Neural progenitor cell (in vitro differentiated cells): ENCODE data around the gene RNLS. TPM values are rescaled to one million over a fixed set of nuclear protein-coding genes. Genes with fewer than 3 reads are reported as not detected.
A peak's percentile ranks its signal among the peaks of the same experiment; 100 is the strongest.

Source experiments
- DNase-seq: peaks from one replicate; pipeline ENCODE4 v3.0.0-alpha.2; 2016; ENCODE audit warnings: low spot score
- H2AFZ ChIP-seq: fragments of 200-600 bp; sonication (generic); replicated peaks from 2 replicates; pipeline ENCODE4 v1.6.1; 2016; ENCODE audit warnings: antibody characterized with exemption
- H3F3A ChIP-seq: fragments of 200-600 bp; sonication (generic); 2 replicates; pipeline ENCODE4 v1.6.1; 2016; ENCODE audit warnings: antibody characterized with exemption, low read depth
- H3K27ac ChIP-seq: fragments of 200-600 bp; sonication (generic); 2 replicates; pipeline ENCODE4 v1.5.1; 2016; ENCODE audit warnings: mild to moderate bottlenecking
- H3K27me3 ChIP-seq: fragments of 200-600 bp; sonication (generic); 2 replicates; pipeline ENCODE4 v1.6.1; 2016; ENCODE audit warnings: mild to moderate bottlenecking, moderate library complexity
- H3K36me3 ChIP-seq: fragments of 200-600 bp; sonication (generic); 2 replicates; pipeline ENCODE4 v1.5.1; 2016
- H3K4me1 ChIP-seq: fragments of 200-600 bp; sonication (generic); 2 replicates; pipeline ENCODE4 v1.6.1; 2016; ENCODE audit warnings: mixed run types
- H3K4me2 ChIP-seq: fragments of 200-600 bp; sonication (generic); 2 replicates; pipeline ENCODE4 v1.6.1; 2016
- H3K4me3 ChIP-seq: fragments of 200-600 bp; sonication (generic); 2 replicates; pipeline ENCODE4 v1.5.1; 2016
- H3K79me2 ChIP-seq: fragments of 200-600 bp; sonication (generic); 2 replicates; pipeline ENCODE4 v1.6.1; 2016; ENCODE audit warnings: low read depth
- H3K9ac ChIP-seq: fragments of 200-600 bp; sonication (generic); 2 replicates; pipeline ENCODE4 v1.6.1; 2016
- H3K9me3 ChIP-seq: fragments of 200-600 bp; sonication (generic); 2 replicates; pipeline ENCODE4 v1.5.1; 2016; ENCODE audit warnings: low read depth
- H4K20me1 ChIP-seq: fragments of 200-600 bp; sonication (generic); 2 replicates; pipeline ENCODE4 v1.6.1; 2016; ENCODE audit warnings: low read depth
- H3K27ac Mint-ChIP-seq: 3 replicates; pipeline ENCODE4 v1.8.0; 2021; ENCODE audit warnings: mixed read lengths
- H3K27me3 Mint-ChIP-seq: 2 replicates; pipeline ENCODE4 v1.8.0; 2022; ENCODE audit warnings: low read depth, mild to moderate bottlenecking, inconsistent platforms, moderate library complexity, mixed read lengths; ENCODE audit not compliant: insufficient read depth
- H3K36me3 Mint-ChIP-seq: 3 replicates; pipeline ENCODE4 v1.8.0; 2021; ENCODE audit warnings: mixed read lengths
- H3K4me1 Mint-ChIP-seq: 3 replicates; pipeline ENCODE4 v1.8.0; 2021; ENCODE audit warnings: mixed read lengths
- H3K4me3 Mint-ChIP-seq: 3 replicates; pipeline ENCODE4 v1.8.0; 2021; ENCODE audit warnings: mild to moderate bottlenecking, moderate library complexity, mixed read lengths
- H3K9me3 Mint-ChIP-seq: 3 replicates; pipeline ENCODE4 v1.8.0; 2020; ENCODE audit warnings: mixed read lengths
- EZH2 ChIP-seq: fragments of 200-600 bp; sonication (generic); IDR thresholded peaks from 2 replicates; pipeline ENCODE4 v1.6.1; 2017; ENCODE audit warnings: antibody characterized with exemption, mild to moderate bottlenecking, moderate library complexity
- EZH2phosphoT487 ChIP-seq: fragments of 200-600 bp; sonication (generic); IDR thresholded peaks from 2 replicates; pipeline ENCODE4 v1.6.1; 2017; ENCODE audit warnings: antibody characterized with exemption
- total RNA-seq: library from RNA; depleted of rRNA; stranded (reverse); fragments of >200 nt; gene quantifications from 2 replicates; pipeline ENCODE4 v1.2.3, GENCODE V29; 2015; ENCODE audit warnings: low replicate concordance
- TF ChIP-seq, protein P1 (sequence below): fragments of 200-600 bp; sonication (generic); IDR thresholded peaks from 2 replicates; pipeline ENCODE4 v1.5.1; 2017; ENCODE audit warnings: antibody characterized with exemption, mild to moderate bottlenecking

RNLS gene
- total RNA-seq, 1 donor from 2014 or later = 9.1 TPM

DNA sequence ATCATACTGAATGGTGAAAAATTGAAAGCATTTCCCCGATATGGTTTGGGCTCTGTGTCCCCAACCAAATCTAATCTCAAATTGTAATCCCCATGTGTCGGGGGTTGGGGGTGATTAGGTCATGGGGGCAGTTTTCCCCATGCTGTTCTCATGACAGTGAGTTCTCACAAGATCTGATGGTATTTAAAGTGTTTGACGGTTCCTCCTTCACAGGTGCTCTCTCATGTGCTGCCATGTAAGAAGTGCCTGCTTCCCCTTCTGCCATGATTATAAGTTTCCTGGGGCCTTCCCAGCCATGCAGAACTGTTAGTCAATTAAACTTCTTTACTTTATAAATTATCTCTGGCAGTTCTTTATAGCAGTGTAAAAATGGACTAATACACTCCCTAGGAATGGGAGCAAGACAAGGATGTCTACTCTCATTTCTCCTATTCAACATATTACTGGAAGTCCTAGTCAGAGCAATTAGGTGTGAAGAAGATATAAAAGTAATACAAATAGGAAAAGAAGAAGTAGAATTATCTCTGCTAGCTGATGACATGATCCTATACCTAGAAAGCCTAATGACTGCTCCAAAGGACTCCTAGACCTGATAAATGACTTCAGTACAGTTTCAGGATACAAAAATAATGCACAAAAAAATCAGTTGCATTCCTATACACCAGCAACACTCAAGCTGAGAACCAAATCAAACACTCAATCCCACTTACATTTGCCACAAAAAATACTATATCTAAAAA, 260.6 kb downstream of the RNLS start:
- H3K36me3 Mint-ChIP-seq = no peaks in the 10 kb centered on the region
- no peaks in the 10 kb centered on the region for H4K20me1 ChIP-seq
- H3K36me3 ChIP-seq = no peaks in the 10 kb centered on the region
- H3K9me3 Mint-ChIP-seq = peaks cover 20% of the 10 kb centered on the region
- H3K79me2 ChIP-seq = no peaks in the 10 kb centered on the region
- no peak overlapping the region for H3K4me2 ChIP-seq
- H3K27ac Mint-ChIP-seq = no peak overlapping the region
- DNase-seq = no peak
- H2AFZ ChIP-seq = no peak overlapping the region
- H3K9me3 ChIP-seq = no peaks in the 10 kb centered on the region
- no peak for TF ChIP-seq EZH2phosphoT487
- no peaks in the 10 kb centered on the region for H3F3A ChIP-seq
- no peak overlapping the region for H3K9ac ChIP-seq
- no peak overlapping the region for H3K4me3 Mint-ChIP-seq
- H3K4me1 ChIP-seq = no peaks in the 10 kb centered on the region
- H3K27me3 ChIP-seq = no peaks in the 10 kb centered on the region
- H3K27ac ChIP-seq = no peak overlapping the region
- no peaks in the 10 kb centered on the region for H3K27me3 Mint-ChIP-seq
- no peaks in the 10 kb centered on the region for H3K4me1 Mint-ChIP-seq
- no peak overlapping the region for H3K4me3 ChIP-seq

GRCh38 chr10:88319960-88320517, 263.1 kb downstream of the RNLS start:
- Mint-ChIP-seq H3K9me3 (peaks cover 20% of the 10 kb centered on the region), H3K4me1 (no peaks in the 10 kb centered on the region), H3K27me3 (no peaks in the 10 kb centered on the region), H3K36me3 (no peaks in the 10 kb centered on the region), H3K4me3 (no peak overlapping the region), H3K27ac (no peak overlapping the region)
- no peak overlapping the region for H3K4me3 ChIP-seq
- no peak overlapping the region for H3K4me2 ChIP-seq
- H3F3A ChIP-seq = no peaks in the 10 kb centered on the region
- no peaks in the 10 kb centered on the region for H3K27me3 ChIP-seq
- H3K79me2 ChIP-seq = no peaks in the 10 kb centered on the region
- no peak overlapping the region for H3K27ac ChIP-seq
- no peaks in the 10 kb centered on the region for H4K20me1 ChIP-seq
- no peaks in the 10 kb centered on the region for H3K4me1 ChIP-seq
- no peaks in the 10 kb centered on the region for H3K9me3 ChIP-seq
- DNase-seq = no peak
- H3K36me3 ChIP-seq = no peaks in the 10 kb centered on the region
- no peak for TF ChIP-seq EZH2phosphoT487
- no peak for TF ChIP-seq EZH2
- TF ChIP-seq, protein P1, sequence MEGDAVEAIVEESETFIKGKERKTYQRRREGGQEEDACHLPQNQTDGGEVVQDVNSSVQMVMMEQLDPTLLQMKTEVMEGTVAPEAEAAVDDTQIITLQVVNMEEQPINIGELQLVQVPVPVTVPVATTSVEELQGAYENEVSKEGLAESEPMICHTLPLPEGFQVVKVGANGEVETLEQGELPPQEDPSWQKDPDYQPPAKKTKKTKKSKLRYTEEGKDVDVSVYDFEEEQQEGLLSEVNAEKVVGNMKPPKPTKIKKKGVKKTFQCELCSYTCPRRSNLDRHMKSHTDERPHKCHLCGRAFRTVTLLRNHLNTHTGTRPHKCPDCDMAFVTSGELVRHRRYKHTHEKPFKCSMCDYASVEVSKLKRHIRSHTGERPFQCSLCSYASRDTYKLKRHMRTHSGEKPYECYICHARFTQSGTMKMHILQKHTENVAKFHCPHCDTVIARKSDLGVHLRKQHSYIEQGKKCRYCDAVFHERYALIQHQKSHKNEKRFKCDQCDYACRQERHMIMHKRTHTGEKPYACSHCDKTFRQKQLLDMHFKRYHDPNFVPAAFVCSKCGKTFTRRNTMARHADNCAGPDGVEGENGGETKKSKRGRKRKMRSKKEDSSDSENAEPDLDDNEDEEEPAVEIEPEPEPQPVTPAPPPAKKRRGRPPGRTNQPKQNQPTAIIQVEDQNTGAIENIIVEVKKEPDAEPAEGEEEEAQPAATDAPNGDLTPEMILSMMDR = no peak
- no peak overlapping the region for H2AFZ ChIP-seq
- no peak overlapping the region for H3K9ac ChIP-seq

- H3K4me3 ChIP-seq = no peak overlapping the region
- no peak for DNase-seq
- H3K9me3 ChIP-seq = no peaks in the 10 kb centered on the region
- no peaks in the 10 kb centered on the region for H3K27me3 ChIP-seq
- H3F3A ChIP-seq = no peaks in the 10 kb centered on the region
- no peak overlapping the region for H2AFZ ChIP-seq
- Mint-ChIP-seq H3K4me3 (no peak overlapping the region), H3K27me3 (no peaks in the 10 kb centered on the region), H3K9me3 (peaks cover 20% of the 10 kb centered on the region), H3K36me3 (no peaks in the 10 kb centered on the region), H3K27ac (no peak overlapping the region), H3K4me1 (no peaks in the 10 kb centered on the region)
- no peak overlapping the region for H3K27ac ChIP-seq
- no peaks in the 10 kb centered on the region for H3K79me2 ChIP-seq
- no peaks in the 10 kb centered on the region for H3K4me1 ChIP-seq
- no peak overlapping the region for H3K9ac ChIP-seq
- H4K20me1 ChIP-seq = no peaks in the 10 kb centered on the region
- no peaks in the 10 kb centered on the region for H3K36me3 ChIP-seq
- no peak overlapping the region for H3K4me2 ChIP-seq
- TF ChIP-seq EZH2 = no peak
- TF ChIP-seq, protein P1 = peak; percentile 35
These were observed 264.3 kb downstream of the RNLS start for GRCh38 chr10:88318803-88319202.

- Mint-ChIP-seq H3K4me1 (no peaks in the 10 kb centered on the region), H3K36me3 (no peaks in the 10 kb centered on the region), H3K9me3 (peaks cover 20% of the 10 kb centered on the region), H3K27me3 (no peaks in the 10 kb centered on the region), H3K27ac (no peak overlapping the region), H3K4me3 (no peak overlapping the region)
- Histone ChIP-seq H3K9ac (no peak overlapping the region), H2AFZ (no peak overlapping the region), H3K9me3 (no peaks in the 10 kb centered on the region), H3F3A (no peaks in the 10 kb centered on the region), H3K79me2 (no peaks in the 10 kb centered on the region), H4K20me1 (no peaks in the 10 kb centered on the region), H3K4me2 (no peak overlapping the region), H3K4me1 (no peaks in the 10 kb centered on the region), H3K36me3 (no peaks in the 10 kb centered on the region), H3K27ac (no peak overlapping the region), H3K27me3 (no peaks in the 10 kb centered on the region), H3K4me3 (no peak overlapping the region)
- TF ChIP-seq, protein P1 = no peak
- TF ChIP-seq EZH2phosphoT487 = no peak
- TF ChIP-seq EZH2 = no peak
- no peak for DNase-seq
These were observed 266.0 kb downstream of the RNLS start for GRCh38 chr10:88317099-88317498.
